HG03095 (cell line): ENCODE data around the gene ARMC12.

Experiments
- ATAC-seq: cut with Tn5 transposase; IDR thresholded peaks from one replicate; pipeline ENCODE4 v1.9.1; 2021; ENCODE audit warnings: moderate library complexity; ENCODE audit not compliant: unreplicated experiment

The ARMC12 gene

GRCh38 chr6:35774116-35774794 lies 37.4 kb downstream of the ARMC12 start:
- no peak for ATAC-seq

DNA sequence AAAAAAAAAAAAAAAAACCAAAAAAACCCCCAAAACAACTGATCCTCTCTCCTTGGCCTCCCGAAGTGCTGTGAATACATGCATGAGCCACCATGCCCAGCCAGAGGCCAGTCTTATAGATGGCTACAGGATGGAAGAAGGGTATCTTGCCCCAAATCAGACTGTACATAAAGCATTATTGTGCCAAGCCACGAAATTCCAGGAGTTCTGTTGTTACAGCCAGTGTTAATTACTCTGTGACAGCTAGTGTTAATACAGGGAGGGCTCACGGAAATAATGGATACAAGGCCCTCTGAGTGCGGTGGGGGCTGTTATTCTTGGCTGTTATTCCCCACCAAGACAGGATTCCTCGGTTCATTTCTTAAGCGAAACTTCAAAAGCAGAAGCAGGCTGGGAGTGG lies 38.2 kb downstream of the ARMC12 start:
- ATAC-seq: no peak

GRCh38 chr6:35776364-35777215 lies 39.8 kb downstream of the ARMC12 start, which contains the start of gene CLPSL2:
TSS of gene CLPSL2 (plus strand) at chr6:35776598. CDS start at chr6:35776619, 21 bp downstream.
- ATAC-seq: no peak

DNA sequence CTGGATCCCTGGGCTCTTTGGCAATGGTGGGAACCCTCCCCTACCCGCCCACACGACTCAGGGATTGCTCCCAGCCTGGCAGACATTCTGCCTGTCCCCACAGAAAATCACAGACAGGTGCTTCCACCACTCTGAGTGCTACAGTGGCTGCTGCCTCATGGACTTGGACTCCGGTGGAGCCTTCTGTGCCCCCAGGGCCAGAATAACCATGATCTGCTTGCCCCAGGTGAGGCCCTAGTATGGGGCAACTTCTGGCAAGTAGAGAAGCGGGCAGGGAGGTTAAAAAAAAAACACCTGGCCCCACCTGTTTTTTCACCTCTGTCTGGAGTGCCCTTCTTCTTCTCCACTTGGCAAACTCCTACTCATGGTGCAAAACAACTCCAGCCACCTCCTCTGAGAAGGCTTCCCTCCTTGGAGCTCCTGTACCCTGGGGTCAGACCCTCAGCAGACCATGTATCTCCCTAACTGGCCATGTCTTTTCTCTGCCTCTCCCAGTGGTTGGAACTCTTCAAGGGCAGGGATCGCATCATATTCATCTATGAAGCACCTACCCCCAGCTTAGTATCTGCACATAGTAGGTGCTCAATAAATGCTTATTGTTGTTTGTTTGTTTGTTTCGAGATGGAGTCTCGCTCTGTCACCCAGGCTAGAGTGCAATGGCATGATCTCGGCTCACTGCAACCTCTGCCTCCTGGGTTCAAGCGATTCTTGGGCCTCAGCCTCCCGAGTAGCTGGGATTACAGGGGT lies 40.7 kb downstream of the ARMC12 start:
- no peak for ATAC-seq

DNA sequence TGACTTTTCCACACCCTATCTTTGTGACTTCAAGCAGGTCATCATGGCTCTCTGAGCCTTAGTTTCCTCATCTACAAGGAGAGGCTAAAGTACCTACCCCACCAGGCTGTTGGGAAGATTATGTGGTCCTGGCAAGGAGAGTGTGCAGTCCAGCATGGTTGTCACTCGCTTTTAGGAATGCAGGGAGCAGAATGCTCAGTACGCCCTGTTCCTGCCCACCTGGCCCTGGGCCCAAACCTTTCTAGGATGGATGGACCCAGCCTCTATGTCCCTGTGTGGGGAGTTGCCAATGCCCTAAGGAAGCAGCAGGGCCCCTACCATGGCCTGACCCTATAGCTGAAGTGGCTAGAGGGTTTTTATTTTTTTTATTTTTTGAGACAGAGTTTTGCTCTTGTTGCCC lies 41.6 kb downstream of the ARMC12 start:
- no peak for ATAC-seq

DNA sequence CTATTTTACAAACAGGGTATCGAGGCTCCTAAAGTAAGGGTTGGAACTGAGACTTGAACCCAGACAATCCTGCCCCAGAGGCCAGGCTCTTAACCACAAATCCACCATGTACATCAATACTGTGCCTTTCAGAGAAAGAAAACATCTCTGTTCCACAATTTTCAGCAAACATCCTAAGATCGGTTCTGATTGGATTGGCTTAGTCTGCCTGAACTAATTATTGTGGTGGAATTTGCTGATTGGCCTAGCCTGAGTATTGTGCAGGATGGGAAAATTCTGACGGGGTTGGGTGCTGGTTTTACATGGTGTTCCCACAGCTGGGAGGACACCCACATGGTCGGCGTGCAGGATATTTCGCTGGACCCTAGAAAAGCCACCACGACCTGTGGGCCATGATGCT lies 43.9 kb downstream of the ARMC12 start, which contains the start of gene CLPSL1:
Gene CLPSL1, plus strand, starts transcription at position 301 of the 400 bp plus-strand sequence. Its CDS starts 92 bp downstream, at position 393.
- no peak for ATAC-seq

DNA sequence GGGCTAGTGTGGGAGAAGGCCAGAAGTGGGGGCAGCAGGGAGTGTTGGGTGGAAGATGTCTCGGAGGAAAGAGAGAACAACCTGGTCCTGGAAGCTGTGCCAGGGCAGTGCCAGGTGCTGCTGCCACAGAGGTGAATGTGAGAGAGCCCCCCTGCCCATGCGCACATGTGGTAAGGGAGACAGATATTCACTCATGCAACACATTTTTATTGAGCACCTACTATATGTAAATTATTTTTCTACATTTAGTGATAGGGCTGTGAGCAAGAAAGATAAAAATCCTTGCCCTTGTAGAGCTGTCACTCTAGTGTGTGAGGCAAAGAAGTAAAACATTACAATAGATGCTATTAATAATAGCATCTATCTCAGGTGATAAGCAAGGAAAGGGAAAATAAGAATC lies 44.5 kb downstream of the ARMC12 start:
- ATAC-seq: no peak

- no peak for ATAC-seq
Observed at GRCh38 chr6:35782424-35782823, 45.6 kb downstream of the ARMC12 start.

DNA sequence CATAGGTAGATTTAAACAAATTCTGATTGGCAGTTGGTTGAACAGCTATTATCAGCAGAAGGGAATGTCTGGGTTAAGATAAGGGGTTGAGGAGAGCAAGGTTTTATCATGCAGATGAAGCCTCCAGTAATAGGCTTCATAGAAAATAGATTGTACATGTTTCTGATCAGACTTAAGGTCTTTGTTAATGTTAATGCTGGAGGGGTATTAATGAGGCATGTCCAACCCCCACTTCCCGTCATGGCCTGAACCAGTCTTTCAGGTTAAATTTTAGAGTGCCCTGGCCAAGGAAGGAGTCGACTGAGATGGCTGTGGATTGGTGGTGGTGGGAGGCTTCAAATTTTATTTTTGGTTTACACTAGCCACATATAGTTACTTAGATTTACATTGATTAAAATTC lies 47.4 kb downstream of the ARMC12 start:
- ATAC-seq: no peak

DNA sequence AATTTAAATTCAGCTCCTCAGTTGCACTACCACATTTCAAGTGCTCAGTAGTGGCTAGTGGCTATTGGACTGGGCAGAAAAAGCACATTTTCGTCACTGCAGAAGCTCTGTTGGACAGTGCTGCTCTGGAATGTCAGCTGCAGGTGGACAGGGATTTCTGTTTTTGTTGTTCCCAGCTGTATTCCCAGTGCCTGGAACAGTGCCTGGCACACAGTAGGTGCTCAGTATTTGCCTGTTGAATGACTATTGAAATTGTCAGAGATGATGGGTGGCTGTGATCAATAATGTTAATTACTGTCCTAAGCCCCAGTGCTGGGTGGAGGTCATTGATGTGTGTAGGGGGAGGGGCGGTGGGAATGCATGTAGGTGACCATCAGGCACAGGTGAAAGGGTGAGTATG lies 49.4 kb downstream of the ARMC12 start:
- no peak for ATAC-seq

GRCh38 chr6:35786810-35787209 lies 50.0 kb downstream of the ARMC12 start:
- ATAC-seq: no peak

DNA sequence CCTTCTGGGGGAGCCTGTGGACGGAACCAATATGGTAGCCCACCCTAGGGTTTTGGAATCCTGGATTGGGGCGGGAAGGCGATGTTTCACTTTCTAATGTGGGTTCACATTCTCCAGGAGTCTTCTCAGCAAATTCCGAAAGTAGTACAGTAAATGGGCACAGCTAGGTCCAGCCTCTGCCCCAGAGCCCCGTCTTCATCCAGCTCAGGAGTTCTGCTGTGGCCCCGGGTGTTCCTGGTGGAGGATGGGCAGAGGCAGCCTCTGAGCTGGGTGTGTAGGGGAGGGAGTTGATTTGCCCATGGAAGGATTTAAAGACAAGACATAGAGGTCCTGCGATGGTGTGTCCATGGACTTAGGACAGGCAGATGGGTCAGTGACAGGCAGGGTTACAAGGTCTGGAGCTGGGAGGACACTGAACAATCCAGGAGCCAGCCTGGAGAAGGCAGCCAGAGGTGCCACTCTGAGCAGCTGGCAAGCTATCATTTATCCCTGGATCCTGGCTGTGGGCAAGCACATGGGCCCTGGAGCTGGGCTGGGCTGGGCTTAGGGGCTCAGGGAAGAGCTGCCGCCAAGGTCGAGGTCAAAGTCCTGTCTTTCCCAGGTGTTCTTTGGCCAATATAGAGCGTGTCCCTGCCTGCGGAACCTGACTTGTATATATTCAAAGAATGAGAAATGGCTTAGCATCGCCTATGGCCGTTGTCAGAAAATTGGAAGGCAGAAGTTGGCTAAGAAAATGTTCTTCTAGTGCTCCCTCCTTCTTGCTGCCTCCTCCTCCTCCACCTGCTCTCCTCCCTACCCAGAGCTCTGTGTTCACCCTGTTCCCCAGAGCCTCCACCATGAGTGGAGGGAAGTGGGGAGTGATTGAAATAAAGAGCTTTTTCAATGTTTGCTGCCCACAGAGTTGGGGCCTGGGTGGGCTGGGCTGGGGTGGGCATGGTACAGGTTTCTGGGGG lies 50.7 kb downstream of the ARMC12 start:
- ATAC-seq: no peak

DNA sequence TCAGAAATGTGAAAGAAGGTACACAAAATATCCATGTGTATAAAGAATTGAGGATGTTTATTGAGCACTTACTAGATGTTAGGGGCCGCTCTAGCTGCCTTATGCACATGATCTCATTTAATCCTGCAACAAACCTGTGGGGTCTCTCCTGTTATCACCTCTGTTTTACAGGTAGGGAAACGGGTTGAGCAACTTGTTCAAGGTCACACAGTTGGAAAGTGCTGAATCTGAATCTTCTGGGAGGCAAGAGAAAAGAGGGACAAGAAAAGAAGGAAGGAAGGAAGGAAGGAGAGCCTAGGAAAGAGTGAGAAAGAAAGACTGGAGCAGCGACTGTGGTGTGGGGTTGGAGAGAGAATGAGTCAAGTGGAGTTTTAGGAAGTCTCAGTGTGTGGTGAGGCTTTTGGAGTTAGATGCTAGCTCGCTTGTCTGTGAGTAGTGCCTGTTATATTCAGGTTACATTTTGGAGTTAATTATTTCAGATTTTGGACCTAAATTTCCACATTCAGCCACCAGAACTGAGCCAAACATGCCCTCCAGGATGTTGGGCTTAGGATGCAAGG lies 51.7 kb downstream of the ARMC12 start:
- ATAC-seq: no peak

- no peak for ATAC-seq
Observed at GRCh38 chr6:35790683-35791082, 53.9 kb downstream of the ARMC12 start.

GRCh38 chr6:35794536-35795452 lies 58.0 kb downstream of the ARMC12 start:
- ATAC-seq: no peak

- no peak for ATAC-seq
Observed at GRCh38 chr6:35795453-35796071, 58.7 kb downstream of the ARMC12 start.

- ATAC-seq: no peak
Observed at GRCh38 chr6:35796236-35796635, 59.4 kb downstream of the ARMC12 start.

GRCh38 chr6:35797837-35798526 lies 61.1 kb downstream of the ARMC12 start:
- no peak for ATAC-seq
